IPS DF 4.7 (cell line): ENCODE data around the gene PEX3.

Source experiments
- DNase-seq: peaks from one replicate; pipeline ENCODE4 v3.0.0-alpha.2; 2013; ENCODE audit warnings: low spot score; ENCODE audit errors: extremely low read depth

The PEX3 gene

GRCh38 chr6:143450453-143451371, at the start of gene PEX3, which contains the start of gene ADAT2:
Gene PEX3, plus strand, starts transcription at chr6:143450805. Its CDS starts 238 bp downstream, at chr6:143451043.
Gene ADAT2, minus strand, starts transcription at chr6:143450695. Its CDS starts 37 bp downstream, at chr6:143450658.
- peak; percentile 66 for DNase-seq

DNA sequence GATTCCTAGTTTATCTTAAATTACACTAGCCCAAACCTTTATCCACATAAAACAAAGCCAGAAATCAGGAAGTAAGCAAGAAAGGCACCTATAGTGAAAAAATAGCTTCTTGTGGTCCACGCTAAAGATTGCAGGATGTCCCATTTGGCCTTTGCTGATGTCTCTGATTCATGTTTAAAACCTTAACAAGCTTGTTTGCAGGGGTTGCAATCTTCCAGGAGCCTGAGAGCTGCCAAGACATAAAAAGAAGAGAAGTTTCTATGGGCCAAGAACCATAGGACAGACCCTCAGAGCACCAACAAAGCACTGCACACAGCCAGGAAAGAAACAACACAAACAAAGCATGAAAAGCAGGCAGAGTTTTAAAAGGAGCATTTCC, 49.5 kb upstream of the PEX3 start:
- no peak for DNase-seq

DNA sequence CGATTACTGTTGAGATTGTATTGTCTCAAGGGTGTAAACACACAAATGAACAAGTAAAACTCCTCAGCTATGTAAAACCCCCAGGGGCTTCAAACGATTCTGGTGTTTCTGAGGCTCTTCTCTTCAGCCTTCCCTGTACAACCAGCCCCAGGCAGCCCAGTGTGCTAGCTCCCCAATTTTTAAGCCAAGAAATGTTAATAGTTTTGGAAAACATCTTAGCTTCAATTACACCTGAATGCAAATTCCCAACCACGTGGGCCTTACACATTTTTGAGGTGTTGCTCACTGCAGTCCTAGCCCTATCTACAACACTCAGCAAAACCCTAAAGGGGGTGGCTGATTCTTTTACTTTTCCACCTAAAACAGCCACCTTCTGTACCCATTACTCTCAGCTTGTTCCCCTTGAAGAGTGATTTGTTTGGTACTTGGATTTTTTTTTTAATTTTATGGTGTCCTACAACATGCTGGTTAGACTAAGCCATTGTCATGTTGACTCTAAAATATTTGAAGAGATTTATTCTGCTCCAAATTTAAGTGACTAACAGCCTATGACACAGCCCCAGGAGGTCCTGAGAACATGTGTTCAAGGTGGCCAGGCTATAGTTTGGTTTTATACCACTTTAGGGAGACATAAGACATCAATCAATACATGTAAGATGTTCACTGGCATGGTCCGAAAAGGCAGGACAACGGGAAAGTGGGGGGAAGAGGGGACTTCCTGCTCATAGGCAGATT, 48.8 kb upstream of the PEX3 start:
- DNase-seq = no peak

- DNase-seq = no peak
These were observed 47.8 kb upstream of the PEX3 start for GRCh38 chr6:143402721-143403336.

DNA sequence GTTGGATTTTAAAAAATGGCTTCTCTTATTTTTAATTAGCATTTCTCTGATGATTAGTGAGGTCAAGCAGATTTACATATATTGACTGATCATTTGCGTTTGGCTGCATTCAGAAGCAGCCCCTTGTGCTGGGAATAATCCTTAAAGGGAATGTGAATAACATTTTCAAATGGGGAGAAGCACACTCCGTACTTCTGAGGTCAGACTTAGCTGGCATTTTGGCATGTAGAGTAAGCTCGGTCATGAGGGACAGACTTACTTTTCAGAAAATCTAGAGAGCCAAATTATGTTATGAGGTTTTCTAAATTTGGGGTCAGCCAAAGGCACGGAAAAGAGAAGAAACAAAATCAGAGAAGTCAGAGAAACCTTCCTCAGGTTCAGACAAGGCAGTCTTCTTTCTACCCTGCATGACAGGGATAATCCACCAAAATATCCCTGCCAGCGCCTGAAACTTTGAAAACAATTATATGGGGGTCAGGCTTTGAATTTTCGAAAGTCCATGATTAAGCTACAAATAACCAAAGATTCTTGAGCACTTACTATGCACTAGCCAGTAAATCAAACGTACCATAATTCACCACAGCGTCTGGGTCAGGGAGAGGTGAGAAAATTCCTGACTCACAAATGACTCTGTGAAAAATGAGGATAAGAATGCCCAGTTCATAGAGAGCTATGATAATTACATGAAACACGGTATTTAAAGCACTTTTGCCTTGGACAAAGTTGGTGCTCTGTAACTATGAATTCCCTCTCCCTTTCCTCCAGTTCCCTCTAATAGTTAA, 45.0 kb upstream of the PEX3 start:
- no peak for DNase-seq

DNA sequence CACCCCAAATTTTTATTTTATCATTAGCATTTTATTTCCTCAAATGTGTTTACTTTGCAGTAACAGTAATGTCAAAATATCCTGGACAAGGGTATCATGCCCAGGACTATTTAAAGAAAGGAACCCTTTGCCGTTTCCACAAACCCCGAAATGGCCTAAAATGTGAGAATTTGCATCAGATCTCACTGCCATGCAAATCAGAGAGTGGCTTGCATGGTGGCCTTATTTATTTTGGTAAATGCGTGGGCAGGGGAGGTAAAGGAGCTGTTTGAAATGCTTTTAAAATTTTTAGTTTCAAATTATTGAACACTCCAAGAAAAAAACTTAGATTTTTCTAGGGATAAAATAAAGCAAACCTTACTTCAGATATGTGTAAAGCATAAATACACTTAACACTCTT, 43.9 kb upstream of the PEX3 start:
- no peak for DNase-seq

- DNase-seq = no peak
These were observed 42.3 kb upstream of the PEX3 start for GRCh38 chr6:143408151-143408786.

- DNase-seq = no peak
These were observed 41.8 kb upstream of the PEX3 start for GRCh38 chr6:143408787-143409162.

- DNase-seq = no peak
These were observed 39.7 kb upstream of the PEX3 start for GRCh38 chr6:143410859-143411270.

GRCh38 chr6:143414769-143415168, 35.8 kb upstream of the PEX3 start:
- no peak for DNase-seq

- DNase-seq = no peak
These were observed 31.1 kb upstream of the PEX3 start for GRCh38 chr6:143419526-143419925.

DNA sequence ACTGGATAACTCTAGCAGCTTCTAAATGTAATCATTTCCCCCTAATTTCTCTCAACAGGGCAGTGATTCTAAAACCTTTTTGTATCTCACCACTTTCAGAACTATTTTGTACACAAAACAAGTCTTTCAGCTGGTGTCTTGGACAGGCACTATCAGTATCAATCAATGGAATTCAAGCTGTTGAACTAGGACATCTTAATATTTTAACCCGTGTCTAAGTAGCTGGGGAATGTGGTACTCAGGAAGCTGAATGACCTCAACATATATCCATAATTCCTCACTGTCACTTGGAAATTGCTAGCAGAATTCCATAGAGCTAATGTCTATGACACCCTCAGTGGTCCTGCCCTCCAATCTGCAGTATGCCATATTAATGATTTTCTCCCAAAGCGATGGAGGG, 24.6 kb upstream of the PEX3 start:
- no peak for DNase-seq

GRCh38 chr6:143427109-143427817, 23.3 kb upstream of the PEX3 start:
- peak; percentile 49 for DNase-seq

DNA sequence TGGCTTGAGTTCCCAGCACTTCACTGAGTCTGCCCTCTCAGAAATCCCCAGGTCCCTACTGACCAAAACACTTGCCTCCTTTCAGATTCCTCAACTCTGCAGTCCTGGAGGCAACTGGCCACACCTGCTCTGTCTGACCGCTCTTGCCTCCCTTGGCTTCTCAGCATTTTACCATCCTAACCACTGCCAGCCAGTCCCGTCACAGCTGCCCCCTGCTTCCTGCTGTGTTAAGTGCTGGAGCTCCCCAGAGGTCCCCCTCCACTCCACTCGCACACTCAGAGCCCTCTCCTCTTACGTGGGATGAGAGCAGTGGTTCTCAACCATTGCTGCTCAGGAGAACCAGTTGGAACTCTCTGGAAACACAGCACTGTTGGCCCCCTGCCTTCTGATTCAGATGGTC, 20.6 kb upstream of the PEX3 start:
- DNase-seq = no peak

- no peak for DNase-seq
These were observed 19.4 kb upstream of the PEX3 start for GRCh38 chr6:143431226-143431625.

- DNase-seq = no peak
These were observed 18.0 kb upstream of the PEX3 start for GRCh38 chr6:143432588-143432987.

DNA sequence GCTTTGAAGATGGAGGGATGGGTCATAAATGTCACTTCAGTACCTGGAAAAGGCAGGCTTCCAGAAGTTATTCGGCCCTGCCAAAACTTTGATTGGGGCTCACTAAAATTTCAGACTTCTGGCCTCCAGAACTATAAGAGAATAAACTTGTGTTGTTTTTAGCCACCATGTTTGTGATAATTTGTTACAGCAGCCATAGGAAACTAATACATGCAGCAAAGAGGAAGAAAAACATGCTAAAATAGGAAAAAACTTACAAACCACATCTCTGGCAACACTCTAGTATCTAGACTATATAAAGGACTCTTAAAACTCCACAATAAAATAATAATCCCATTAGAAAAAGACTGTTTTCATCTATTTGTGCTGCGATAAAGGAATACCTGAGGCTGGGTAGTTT, 9.6 kb upstream of the PEX3 start:
- DNase-seq = no peak

DNA sequence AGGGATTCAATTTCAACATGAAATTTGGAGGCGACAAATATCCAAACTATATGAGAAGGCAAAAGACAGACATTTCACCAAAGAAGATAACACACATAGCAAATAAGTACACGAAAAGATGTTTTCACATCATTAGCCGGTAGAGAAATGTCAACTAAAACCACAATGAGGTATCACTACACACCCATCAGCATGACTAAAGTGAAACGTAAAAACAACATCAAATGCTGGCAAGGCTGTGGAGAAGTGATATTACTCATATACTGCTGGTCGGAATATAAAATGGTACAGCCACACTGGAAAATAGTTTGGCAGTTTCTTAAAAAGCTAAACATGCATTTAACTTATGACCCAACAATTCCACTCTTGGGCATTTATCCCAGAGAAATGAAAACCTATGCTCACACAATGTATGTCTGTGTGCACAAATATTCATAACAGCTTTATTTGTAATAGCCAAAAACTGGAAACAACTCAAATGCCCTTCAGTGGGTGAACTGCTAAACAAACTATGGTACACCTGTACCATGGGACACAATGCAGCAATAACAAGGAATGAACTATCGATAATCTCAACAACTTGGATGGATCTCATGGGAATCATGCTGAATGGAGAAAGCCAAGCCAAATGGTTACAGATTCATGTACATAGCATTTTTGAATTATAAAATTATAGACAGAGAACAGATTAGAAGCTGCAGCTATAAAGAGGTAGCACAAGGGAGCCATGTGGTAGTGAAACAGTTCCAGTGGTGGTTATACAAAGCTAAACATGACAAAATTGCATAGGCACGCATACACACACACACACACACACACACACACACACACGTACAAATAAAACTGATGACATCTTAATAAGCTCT, 8.7 kb upstream of the PEX3 start:
- no peak for DNase-seq

- no peak for DNase-seq
These were observed 7.5 kb upstream of the PEX3 start for GRCh38 chr6:143443096-143443495.
